Endothelial cell of umbilical vein (primary cell): Measurements from ENCODE around the gene AIG1. TPM values are rescaled to one million over a fixed set of nuclear protein-coding genes. Genes with fewer than 3 reads are reported as not detected.
"Not testable (repeated sequence)": the region's sequence is repeated elsewhere in the genome, so short reads cannot be mapped to it uniquely, and the experiment has no call there.

Source experiments
- BruUV-seq: library from RNA; stranded (reverse); fragments of 400-500 nt; replicated peaks from 2 replicates; lab custom pipeline; 2021; lab: Mats Ljungman, UMichigan
- CTCF ChIA-PET: fragments of 300-600, 350-600 bp; sonication (Branson Sonifier 250); formaldehyde crosslinking; loops from one replicate; lab custom pipeline; 2021; ENCODE audit warnings: antibody characterized with exemption, inconsistent platforms; lab: Charles Lee
- POLR2A ChIA-PET: fragments of 300-600, 350-600 bp; sonication (Branson Sonifier 250); formaldehyde crosslinking; loops from one replicate; lab custom pipeline; 2021; ENCODE audit warnings: antibody characterized with exemption, inconsistent platforms; lab: Charles Lee
- DNase-seq: peaks from one replicate; pipeline ENCODE4 v3.0.0-alpha.2; 2011; ENCODE audit warnings: low read depth, low spot score
- FAIRE-seq: peaks from 2 replicates; lab custom pipeline; 2011; peaks lifted over from hg19 to GRCh38; lab: Jason Lieb, UNC
- H2AFZ ChIP-seq: 2 replicates; pipeline ENCODE4 v1.6.0; 2012; ENCODE audit warnings: low read depth, low read length, control low read depth, inconsistent platforms
- H3K27ac ChIP-seq: 2 replicates; pipeline ENCODE4 v1.5.1; 2011; ENCODE audit warnings: low read depth, mild to moderate bottlenecking, control low read depth, low read length, moderate library complexity; ENCODE audit not compliant: insufficient read depth
- H3K27me3 ChIP-seq, 2 experiments: 2 replicates each; pipeline versions ENCODE4 v1.6.0 to v1.6.1; 2011; ENCODE audit warnings: low read length in 2 of 2, mixed read lengths in 1 of 2; ENCODE audit not compliant: control insufficient read depth in 2 of 2, insufficient read depth in 2 of 2
- H3K36me3 ChIP-seq, 2 experiments: 2 replicates in 1 of 2; 3 replicates in 1 of 2; pipeline ENCODE4 v1.5.1; 2011; ENCODE audit warnings: low read length in 2 of 2, mild to moderate bottlenecking in 1 of 2, moderate library complexity in 1 of 2; ENCODE audit not compliant: control insufficient read depth in 2 of 2, insufficient read depth in 2 of 2; ENCODE audit errors: extremely low read depth in 1 of 2
- H3K4me1 ChIP-seq: 3 replicates; pipeline ENCODE4 v1.5.1; 2011; ENCODE audit warnings: mild to moderate bottlenecking, low read length; ENCODE audit not compliant: control insufficient read depth, insufficient read depth; ENCODE audit errors: extremely low read depth
- H3K4me2 ChIP-seq: 2 replicates; pipeline ENCODE4 v1.6.1; 2011; ENCODE audit warnings: low read length, control low read depth, mixed read lengths; ENCODE audit not compliant: insufficient read depth
- H3K4me3 ChIP-seq, 3 experiments: fragments of 200-600 bp in 1 of 3; sonication (generic), shearing (Covaris generic) in 1 of 3; replicated peaks in 1 of 3; 2 replicates each; pipeline ENCODE4 v1.5.1; 2011 to 2016; ENCODE audit warnings: control low read depth in 3 of 3, low read length in 3 of 3, mild to moderate bottlenecking in 2 of 3, inconsistent platforms in 1 of 3, low read depth in 1 of 3, moderate library complexity in 1 of 3; ENCODE audit not compliant: insufficient read depth in 1 of 3
- H3K79me2 ChIP-seq: 2 replicates; pipeline ENCODE4 v1.6.0; 2012; ENCODE audit warnings: low read length, inconsistent platforms; ENCODE audit not compliant: control insufficient read depth, insufficient read depth
- H3K9ac ChIP-seq: replicated peaks from 2 replicates; pipeline ENCODE3; 2011; ENCODE audit warnings: low read length, control low read depth; ENCODE audit not compliant: insufficient read depth; ENCODE audit errors: extremely low read depth
- H3K9me1 ChIP-seq: replicated peaks from 3 replicates; pipeline ENCODE4 v1.6.0; 2011; ENCODE audit warnings: mild to moderate bottlenecking, low read length; ENCODE audit not compliant: control insufficient read depth, insufficient read depth; ENCODE audit errors: extremely low read depth
- H3K9me3 ChIP-seq: replicated peaks from 2 replicates; pipeline ENCODE4 v1.5.1; 2012; ENCODE audit warnings: low read length, inconsistent platforms; ENCODE audit not compliant: control insufficient read depth, insufficient read depth
- H4K20me1 ChIP-seq: replicated peaks from 2 replicates; pipeline ENCODE3; 2011; ENCODE audit warnings: mild to moderate bottlenecking, low read length; ENCODE audit not compliant: control insufficient read depth, insufficient read depth; ENCODE audit errors: extremely low read depth
- EZH2 ChIP-seq: IDR thresholded peaks from 2 replicates; pipeline ENCODE4 v1.6.1; 2012; ENCODE audit warnings: borderline replicate concordance, low read depth, mild to moderate bottlenecking, moderate library complexity, low read length, inconsistent platforms; ENCODE audit not compliant: severe bottlenecking
- FOS ChIP-seq: IDR thresholded peaks from 2 replicates; pipeline ENCODE4 v1.6.1; 2011; ENCODE audit warnings: mild to moderate bottlenecking, low read length, moderate library complexity, borderline replicate concordance; ENCODE audit not compliant: insufficient read depth
- GATA2 ChIP-seq: IDR thresholded peaks from 2 replicates; pipeline ENCODE4 v1.7.0; 2011; ENCODE audit warnings: low read depth, mild to moderate bottlenecking, moderate library complexity, mixed read lengths, low read length; ENCODE audit not compliant: insufficient read length, insufficient read depth
- JUN ChIP-seq: IDR thresholded peaks from 2 replicates; pipeline ENCODE4 v1.6.1; 2011; ENCODE audit warnings: borderline replicate concordance, low read depth; ENCODE audit not compliant: insufficient read length, insufficient read depth
- MYC ChIP-seq: IDR thresholded peaks from one replicate; pipeline ENCODE4 v1.6.1; 2011; ENCODE audit warnings: mild to moderate bottlenecking, low read depth, low read length
- POLR2A ChIP-seq: IDR thresholded peaks from 2 replicates; pipeline ENCODE4 v1.6.1; 2012; ENCODE audit warnings: low read depth, mild to moderate bottlenecking, control low read depth, low read length
- POLR2AphosphoS5 ChIP-seq: IDR thresholded peaks from 2 replicates; pipeline ENCODE4 v1.6.1; 2012; ENCODE audit warnings: low read depth, mild to moderate bottlenecking, control low read depth, low read length, moderate library complexity; ENCODE audit not compliant: insufficient read depth
- dilution Hi-C: fragments of 300-500 bp; cut with MboI; formaldehyde crosslinking; loops from one replicate; pipeline ENCODE4 v1.15.0; 2019; ENCODE audit warnings: low sequenced_read_pairs; ENCODE audit not compliant: extremely low pct_ligation_motif_present
- intact Hi-C: fragments of 100-400 bp; cut with micrococcal nuclease; formaldehyde crosslinking; loops from one replicate; pipeline ENCODE4 v1.10.0; 2022
- polyA plus RNA-seq, 4 experiments: library from polyadenylated mRNA; depleted of rRNA in 3 of 4; stranded (reverse) in 3 of 4; unstranded in 1 of 4; fragments of >200 nt; gene quantifications; 2 replicates each; pipeline versions ENCODE4 v1.2.1 to v1.2.3, GENCODE V29; 2011 to 2012; ENCODE audit warnings: missing spikeins in 1 of 4
- total RNA-seq: library from RNA; stranded (reverse); gene quantifications from 2 replicates; pipeline ENCODE4 v1.2.3, GENCODE V29; 2021
- TF ChIP-seq, protein P1 (sequence below): IDR thresholded peaks from 2 replicates; pipeline ENCODE4 v1.6.1; 2011; ENCODE audit not compliant: insufficient read depth, insufficient read length
- TF ChIP-seq, protein P2 (sequence below), 2 donors: IDR thresholded peaks; 1 replicate in 1 of 2; 2 replicates in 1 of 2; pipeline ENCODE4 v1.5.1; 2011; ENCODE audit warnings: low read length in 2 of 2, mild to moderate bottlenecking in 2 of 2, moderate library complexity in 2 of 2, control low read depth in 1 of 2, inconsistent platforms in 1 of 2, low read depth in 1 of 2; ENCODE audit not compliant: insufficient read depth in 1 of 2; ENCODE audit errors: extremely low read depth in 1 of 2

Gene AIG1
- total and polyA plus RNA-seq, 2 donors (not counting 3 experiments of a cell fraction or from before 2014, with no cell fraction given): 17.7 to 22.7 TPM

DNA sequence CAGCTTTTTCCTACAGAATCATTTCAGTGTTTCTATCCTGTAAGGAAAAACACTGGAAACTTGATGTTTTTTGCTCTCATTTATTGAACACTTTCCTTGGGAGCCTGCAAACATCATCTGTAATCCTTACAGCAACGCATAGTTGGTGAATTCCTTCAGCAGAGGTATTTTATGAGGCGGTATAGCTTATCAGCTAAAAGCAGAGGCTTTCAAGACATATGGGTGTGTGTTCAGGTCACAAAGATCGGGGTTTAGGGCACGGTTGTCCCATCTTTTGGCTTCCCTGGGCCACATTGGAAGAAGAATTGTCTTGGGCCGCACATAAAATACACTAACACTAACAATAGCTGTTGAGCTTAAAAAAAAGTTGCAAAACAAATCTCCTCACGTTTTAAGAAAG lies 185.0 kb downstream of the AIG1 start:
- no peaks in the 10 kb centered on the region for H3K9me1 ChIP-seq
- no peak overlapping the region for H3K9ac ChIP-seq
- H3K27ac ChIP-seq: no peak overlapping the region
- TF ChIP-seq POLR2AphosphoS5 (no peak), MYC (no peak), GATA2 (no peak), FOS (no peak), JUN (no peak), POLR2A (no peak), EZH2 (no peak)
- TF ChIP-seq, protein P1, sequence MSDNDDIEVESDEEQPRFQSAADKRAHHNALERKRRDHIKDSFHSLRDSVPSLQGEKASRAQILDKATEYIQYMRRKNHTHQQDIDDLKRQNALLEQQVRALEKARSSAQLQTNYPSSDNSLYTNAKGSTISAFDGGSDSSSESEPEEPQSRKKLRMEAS: no peak
- TF ChIP-seq, protein P2, sequence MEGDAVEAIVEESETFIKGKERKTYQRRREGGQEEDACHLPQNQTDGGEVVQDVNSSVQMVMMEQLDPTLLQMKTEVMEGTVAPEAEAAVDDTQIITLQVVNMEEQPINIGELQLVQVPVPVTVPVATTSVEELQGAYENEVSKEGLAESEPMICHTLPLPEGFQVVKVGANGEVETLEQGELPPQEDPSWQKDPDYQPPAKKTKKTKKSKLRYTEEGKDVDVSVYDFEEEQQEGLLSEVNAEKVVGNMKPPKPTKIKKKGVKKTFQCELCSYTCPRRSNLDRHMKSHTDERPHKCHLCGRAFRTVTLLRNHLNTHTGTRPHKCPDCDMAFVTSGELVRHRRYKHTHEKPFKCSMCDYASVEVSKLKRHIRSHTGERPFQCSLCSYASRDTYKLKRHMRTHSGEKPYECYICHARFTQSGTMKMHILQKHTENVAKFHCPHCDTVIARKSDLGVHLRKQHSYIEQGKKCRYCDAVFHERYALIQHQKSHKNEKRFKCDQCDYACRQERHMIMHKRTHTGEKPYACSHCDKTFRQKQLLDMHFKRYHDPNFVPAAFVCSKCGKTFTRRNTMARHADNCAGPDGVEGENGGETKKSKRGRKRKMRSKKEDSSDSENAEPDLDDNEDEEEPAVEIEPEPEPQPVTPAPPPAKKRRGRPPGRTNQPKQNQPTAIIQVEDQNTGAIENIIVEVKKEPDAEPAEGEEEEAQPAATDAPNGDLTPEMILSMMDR (IDR thresholded peaks at IDR 0.05; ENCODE audit: extremely low read depth in 1 of 2, insufficient read depth in 1 of 2, low read depth in 1 of 2, low read length in 2 of 2): no peak
- H3K4me1 ChIP-seq: no peaks in the 10 kb centered on the region
- H3K9me3 ChIP-seq: no peaks in the 10 kb centered on the region
- no peak overlapping the region for H3K4me3 ChIP-seq
- no peak for FAIRE-seq
- no peaks in the 10 kb centered on the region for H3K27me3 ChIP-seq
- POLR2A ChIA-PET: no interaction called here
- intact Hi-C loops: no loop called here
- H2AFZ ChIP-seq: no peak overlapping the region
- BruUV-seq: no TSS peak
- H4K20me1 ChIP-seq: no peaks in the 10 kb centered on the region
- DNase-seq: no peak
- no peak overlapping the region for H3K4me2 ChIP-seq
- dilution Hi-C loops: no loop called here
- no peaks in the 10 kb centered on the region for H3K79me2 ChIP-seq
- no peaks in the 10 kb centered on the region for H3K36me3 ChIP-seq
- CTCF ChIA-PET: no interaction called here

- H3K36me3 ChIP-seq, H3K4me3 ChIP-seq, H4K20me1 ChIP-seq, BruUV-seq, intact Hi-C loops, H3K4me1 ChIP-seq, H3K27ac ChIP-seq, H3K4me2 ChIP-seq, H3K9me1 ChIP-seq, H3K9ac ChIP-seq, H2AFZ ChIP-seq, CTCF ChIA-PET, H3K27me3 ChIP-seq, POLR2A ChIA-PET, H3K9me3 ChIP-seq, dilution Hi-C loops, FAIRE-seq, H3K79me2 ChIP-seq, DNase-seq: not testable (repeated sequence)
These were observed 185.6 kb downstream of the AIG1 start for GRCh38 chr6:143246166-143246775.
